ENCODE results near the gene RCAN2.

RCAN2 gene

DNA sequence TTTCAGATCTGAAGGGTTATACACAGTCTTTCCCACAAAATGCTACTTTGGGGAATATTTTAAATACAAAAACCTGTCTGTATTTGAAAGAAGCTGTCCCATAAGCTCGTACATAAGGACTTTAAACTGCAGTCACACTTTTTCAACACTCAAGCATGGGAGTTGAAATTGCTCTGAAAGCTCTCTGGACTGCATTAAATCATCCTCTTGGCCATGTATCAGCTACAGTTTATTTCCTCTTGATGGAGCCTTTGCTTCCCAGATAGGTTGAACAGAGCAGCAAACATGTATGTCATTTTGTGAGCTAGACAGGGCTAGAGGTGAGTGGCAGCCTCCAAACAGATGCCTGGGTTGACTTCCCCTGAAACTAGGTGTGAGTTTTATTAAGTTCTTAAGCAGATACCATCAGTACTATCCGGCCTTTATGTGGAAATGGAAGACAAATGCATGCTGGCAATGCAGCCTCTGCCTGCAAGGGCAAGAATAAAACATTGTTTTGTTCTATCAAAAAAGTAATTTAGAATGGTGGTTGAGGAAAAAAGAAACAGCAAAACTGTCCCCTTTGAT is 214.6 kb downstream of the RCAN2 start:
- TF ChIP-seq, protein P1, sequence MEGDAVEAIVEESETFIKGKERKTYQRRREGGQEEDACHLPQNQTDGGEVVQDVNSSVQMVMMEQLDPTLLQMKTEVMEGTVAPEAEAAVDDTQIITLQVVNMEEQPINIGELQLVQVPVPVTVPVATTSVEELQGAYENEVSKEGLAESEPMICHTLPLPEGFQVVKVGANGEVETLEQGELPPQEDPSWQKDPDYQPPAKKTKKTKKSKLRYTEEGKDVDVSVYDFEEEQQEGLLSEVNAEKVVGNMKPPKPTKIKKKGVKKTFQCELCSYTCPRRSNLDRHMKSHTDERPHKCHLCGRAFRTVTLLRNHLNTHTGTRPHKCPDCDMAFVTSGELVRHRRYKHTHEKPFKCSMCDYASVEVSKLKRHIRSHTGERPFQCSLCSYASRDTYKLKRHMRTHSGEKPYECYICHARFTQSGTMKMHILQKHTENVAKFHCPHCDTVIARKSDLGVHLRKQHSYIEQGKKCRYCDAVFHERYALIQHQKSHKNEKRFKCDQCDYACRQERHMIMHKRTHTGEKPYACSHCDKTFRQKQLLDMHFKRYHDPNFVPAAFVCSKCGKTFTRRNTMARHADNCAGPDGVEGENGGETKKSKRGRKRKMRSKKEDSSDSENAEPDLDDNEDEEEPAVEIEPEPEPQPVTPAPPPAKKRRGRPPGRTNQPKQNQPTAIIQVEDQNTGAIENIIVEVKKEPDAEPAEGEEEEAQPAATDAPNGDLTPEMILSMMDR (IDR thresholded peaks at IDR 0.05; ENCODE audit: control insufficient read depth, insufficient read depth, low read depth, low read length, missing control alignments): no peak
- no peak overlapping the region for H3K4me3 ChIP-seq (ENCODE audit: control insufficient read depth, low read depth, low read length)
- DNase-seq (ENCODE audit: low read depth): no peak

DNA sequence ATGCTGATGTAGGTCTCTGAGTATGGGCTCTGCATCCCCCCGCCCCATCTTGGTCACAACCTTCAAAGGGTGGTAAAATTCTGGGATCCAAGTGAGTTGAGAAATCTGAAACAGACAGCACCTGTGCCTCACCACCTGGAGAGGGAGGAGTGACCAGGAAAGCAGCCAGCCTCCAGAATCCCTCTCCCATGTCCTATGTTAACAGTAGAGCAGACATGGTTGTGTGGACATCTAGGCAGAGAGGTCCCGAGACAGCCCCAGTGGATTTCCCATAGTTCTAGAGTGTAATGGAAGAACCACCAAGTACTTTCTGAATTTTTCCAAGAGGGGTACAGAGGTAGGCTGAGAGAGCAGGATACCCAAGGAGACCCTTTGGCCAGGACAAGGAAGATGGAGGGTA is 216.7 kb downstream of the RCAN2 start:
- H3K4me3 ChIP-seq (ENCODE audit: control insufficient read depth, low read depth, low read length): no peak overlapping the region
- DNase-seq (ENCODE audit: low read depth): no peak
- TF ChIP-seq, protein P1 (IDR thresholded peaks at IDR 0.05; ENCODE audit: control insufficient read depth, insufficient read depth, low read depth, low read length, missing control alignments): no peak

DNA sequence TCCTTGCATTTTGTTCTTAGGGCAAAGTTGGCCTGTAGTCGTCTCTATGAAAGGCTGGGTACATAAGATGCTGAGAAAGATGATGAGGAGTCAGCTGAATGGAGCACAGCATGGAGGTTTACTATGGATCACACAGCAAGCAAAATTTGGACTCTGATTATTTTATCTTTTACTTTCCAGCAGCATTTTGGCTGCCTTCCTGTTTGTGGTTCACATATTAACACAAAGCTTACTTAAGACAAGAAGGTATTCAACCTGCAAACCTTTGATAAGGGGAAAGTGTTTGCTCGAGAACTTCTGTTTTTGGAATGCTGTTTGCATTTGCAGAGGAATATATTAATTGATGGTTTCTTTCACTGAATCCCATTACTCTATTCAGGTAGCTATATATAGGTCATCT is 217.3 kb downstream of the RCAN2 start:
- DNase-seq (ENCODE audit: low read depth): no peak
- TF ChIP-seq, protein P1 (IDR thresholded peaks at IDR 0.05; ENCODE audit: control insufficient read depth, insufficient read depth, low read depth, low read length, missing control alignments): no peak

GRCh38 chr6:46271728-46272127 is 219.5 kb downstream of the RCAN2 start:
- no peak overlapping the region for H3K4me3 ChIP-seq (ENCODE audit: control insufficient read depth, low read depth, low read length)
- no peak for DNase-seq (ENCODE audit: low read depth)
- TF ChIP-seq, protein P1 (IDR thresholded peaks at IDR 0.05; ENCODE audit: control insufficient read depth, insufficient read depth, low read depth, low read length, missing control alignments): no peak

More for the DNA sequence above, 217.3 kb downstream of the RCAN2 start:
- no peak overlapping the region for H3K4me3 ChIP-seq (ENCODE audit: control insufficient read depth, low read depth, low read length)

DNA sequence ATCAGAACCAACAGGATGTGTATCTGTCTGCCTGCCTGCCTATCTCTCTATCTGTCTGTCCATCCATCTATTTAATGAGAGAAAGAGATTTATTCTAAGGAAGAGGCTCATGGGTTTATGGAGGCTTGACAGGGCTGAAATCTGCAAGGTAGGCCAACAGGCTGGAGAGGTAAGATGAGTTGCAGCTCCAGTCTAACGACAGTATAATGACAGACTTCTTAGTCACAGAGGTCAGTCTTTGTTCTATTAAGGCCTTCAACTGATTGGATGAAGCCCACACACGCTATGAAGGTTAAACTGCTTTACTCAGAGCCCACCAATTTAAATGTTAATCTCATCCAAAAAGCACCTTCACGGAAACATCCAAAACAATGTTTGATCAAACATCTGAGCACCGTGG is 220.1 kb downstream of the RCAN2 start:
- TF ChIP-seq, protein P1 (IDR thresholded peaks at IDR 0.05; ENCODE audit: control insufficient read depth, insufficient read depth, low read depth, low read length, missing control alignments): no peak
- no peak overlapping the region for H3K4me3 ChIP-seq (ENCODE audit: control insufficient read depth, low read depth, low read length)
- no peak for DNase-seq (ENCODE audit: low read depth)

GRCh38 chr6:46270336-46270735 is 220.9 kb downstream of the RCAN2 start:
- TF ChIP-seq, protein P1 (IDR thresholded peaks at IDR 0.05; ENCODE audit: control insufficient read depth, insufficient read depth, low read depth, low read length, missing control alignments): no peak
- no peak overlapping the region for H3K4me3 ChIP-seq (ENCODE audit: control insufficient read depth, low read depth, low read length)
- DNase-seq (ENCODE audit: low read depth): no peak
